CD14-positive monocyte (primary cell): ENCODE results near the gene HNF4A. TPM values are rescaled to one million over a fixed set of nuclear protein-coding genes. Genes with fewer than 3 reads are reported as not detected.

Source experiments
- DNase-seq, 3 donors: peaks; one replicate each; pipeline ENCODE4 v3.0.0-alpha.2; 2011 to 2022
- H2AFZ ChIP-seq: 2 replicates; pipeline ENCODE4 v1.6.0; 2012; ENCODE audit warnings: mild to moderate bottlenecking, low read depth, low read length, inconsistent platforms; ENCODE audit not compliant: insufficient read depth, poor library complexity, severe bottlenecking
- H3K27ac ChIP-seq, 2 donors: 1 replicate in 1 of 2; 2 replicates in 1 of 2; pipeline ENCODE4 v1.5.1; 2012 to 2013; ENCODE audit warnings: low read length in 2 of 2, control low read depth in 1 of 2, inconsistent platforms in 1 of 2, low read depth in 1 of 2, mild to moderate bottlenecking in 1 of 2
- H3K27me3 ChIP-seq, 2 donors: one replicate each; pipeline versions ENCODE4 v1.6.0 to v1.6.1; 2011 to 2013; ENCODE audit warnings: low read length in 2 of 2; ENCODE audit not compliant: control insufficient read depth in 2 of 2, insufficient read depth in 2 of 2
- H3K36me3 ChIP-seq, 2 donors: replicated peaks in 1 of 2; 1 replicate in 1 of 2; 2 replicates in 1 of 2; pipeline versions ENCODE4 v1.5.1 to v1.6.1; 2012 to 2013; ENCODE audit warnings: low read length in 2 of 2, control low read depth in 1 of 2, inconsistent platforms in 1 of 2, mild to moderate bottlenecking in 1 of 2; ENCODE audit not compliant: insufficient read depth in 2 of 2, control insufficient read depth in 1 of 2
- H3K4me1 ChIP-seq, 2 donors: 1 replicate in 1 of 2; 2 replicates in 1 of 2; pipeline versions ENCODE4 v1.5.1 to v1.6.1; 2012 to 2013; ENCODE audit warnings: low read length in 2 of 2, control low read depth in 1 of 2, inconsistent platforms in 1 of 2, mild to moderate bottlenecking in 1 of 2, moderate library complexity in 1 of 2; ENCODE audit not compliant: insufficient read depth in 2 of 2, control insufficient read depth in 1 of 2
- H3K4me2 ChIP-seq: replicated peaks from 2 replicates; pipeline ENCODE3; 2012; ENCODE audit warnings: low read length, moderate library complexity, mild to moderate bottlenecking; ENCODE audit not compliant: poor library complexity, severe bottlenecking; ENCODE audit errors: extremely low read depth
- H3K4me3 ChIP-seq, 3 experiments: fragments of 200-600 bp in 1 of 3; sonication (generic) in 1 of 3; replicated peaks in 1 of 3; 1 replicate in 2 of 3; 2 replicates in 1 of 3; pipeline ENCODE4 v1.5.1; 2011 to 2013; ENCODE audit warnings: low read length in 3 of 3, mild to moderate bottlenecking in 3 of 3, control low read depth in 2 of 3, low read depth in 2 of 3, inconsistent platforms in 1 of 3, moderate library complexity in 1 of 3
- H3K79me2 ChIP-seq: 2 replicates; pipeline ENCODE4 v1.6.0; 2012; ENCODE audit warnings: mild to moderate bottlenecking, control low read depth, inconsistent platforms, low read length, moderate library complexity; ENCODE audit not compliant: insufficient read depth
- H3K9ac ChIP-seq: 2 replicates; pipeline ENCODE4 v1.6.0; 2017; ENCODE audit warnings: low read length, mild to moderate bottlenecking; ENCODE audit not compliant: insufficient read depth, poor library complexity, severe bottlenecking
- H3K9me3 ChIP-seq, 2 donors: replicated peaks in 1 of 2; 1 replicate in 1 of 2; 2 replicates in 1 of 2; pipeline versions ENCODE4 v1.5.1 to v1.6.1; 2012 to 2013; ENCODE audit warnings: low read length in 2 of 2, control low read depth in 1 of 2; ENCODE audit not compliant: control insufficient read depth in 1 of 2, insufficient read depth in 1 of 2
- H4K20me1 ChIP-seq: 2 replicates; pipeline ENCODE4 v1.6.0; 2012; ENCODE audit warnings: mild to moderate bottlenecking, low read length, control low read depth, moderate library complexity; ENCODE audit not compliant: insufficient read depth
- H3K27ac Mint-ChIP-seq, 7 donors: one replicate each; pipeline ENCODE4 v1.8.0; 2020; ENCODE audit warnings: mild to moderate bottlenecking in 7 of 7, mixed read lengths in 7 of 7, moderate library complexity in 6 of 7, inconsistent platforms in 2 of 7
- H3K27me3 Mint-ChIP-seq, 3 donors: one replicate each; pipeline ENCODE4 v1.8.0; 2021 to 2022; ENCODE audit warnings: low read depth in 3 of 3, mild to moderate bottlenecking in 3 of 3, mixed read lengths in 3 of 3, moderate library complexity in 3 of 3, inconsistent platforms in 1 of 3
- H3K36me3 Mint-ChIP-seq, 2 donors: one replicate each; pipeline ENCODE4 v1.8.0; 2020; ENCODE audit warnings: mixed read lengths in 2 of 2, inconsistent platforms in 1 of 2, mild to moderate bottlenecking in 1 of 2
- H3K4me1 Mint-ChIP-seq: one replicate; pipeline ENCODE4 v1.8.0; 2020; ENCODE audit warnings: mild to moderate bottlenecking, mixed read lengths
- H3K4me3 Mint-ChIP-seq, 2 donors: one replicate each; pipeline ENCODE4 v1.8.0; 2020; ENCODE audit warnings: mild to moderate bottlenecking in 2 of 2, mixed read lengths in 2 of 2, moderate library complexity in 1 of 2
- H3K9me3 Mint-ChIP-seq, 7 donors: one replicate each; pipeline ENCODE4 v1.8.0; 2020 to 2022; ENCODE audit warnings: mixed read lengths in 7 of 7, mild to moderate bottlenecking in 6 of 7, moderate library complexity in 6 of 7, inconsistent platforms in 2 of 7
- CTCF ChIP-seq: fragments of 200-600 bp; IDR thresholded peaks from one replicate; pipeline ENCODE4 v1.8.0; 2022; ENCODE audit warnings: antibody characterized with exemption, mild to moderate bottlenecking
- WGBS: methylation state at CpG from one replicate; pipeline ENCODE4 v1.1.5; 2013; ENCODE audit warnings: missing lambda C conversion rate; ENCODE audit not compliant: insufficient coverage; 5-methylcytosine and 5-hydroxymethylcytosine counted together
- intact Hi-C, 2 donors: fragments of 100-400 bp; cut with micrococcal nuclease; formaldehyde crosslinking; loops; one replicate each; pipeline versions ENCODE4 v1.15.0 to v1.15.1; 2023
- polyA plus RNA-seq, 3 donors: library from polyadenylated mRNA; depleted of rRNA in 1 of 3; unstranded in 2 of 3; stranded (reverse) in 1 of 3; fragments of 300-500 nt in 2 of 3; fragments of >200 nt in 1 of 3; fragmentation: Illumina TruSeq in 2 of 3; gene quantifications; 1 replicate in 2 of 3; 2 replicates in 1 of 3; pipeline ENCODE4 v1.2.3, GENCODE V29; 2012 to 2021

Gene HNF4A
- polyA plus RNA-seq, 3 donors = not detected

GRCh38 chr20:44360221-44360620 lies 4.7 kb downstream of the HNF4A start:
- Histone ChIP-seq H3K36me3 (no peaks in the 10 kb centered on the region), H3K4me2 (no peak overlapping the region), H3K79me2 (no peaks in the 10 kb centered on the region), H3K27me3 (no peaks in the 10 kb centered on the region), H3K27ac (no peak overlapping the region), H4K20me1 (no peaks in the 10 kb centered on the region), H3K4me3 (no peak overlapping the region), H2AFZ (no peak overlapping the region), H3K9ac (no peak overlapping the region), H3K9me3 (no peaks in the 10 kb centered on the region), H3K4me1 (no peaks in the 10 kb centered on the region)
- H3K27me3 Mint-ChIP-seq = peaks cover 10 to 16% (median 11%) of the 10 kb centered on the region in 3 donors
- no peak overlapping the region for H3K27ac Mint-ChIP-seq
- H3K4me1 Mint-ChIP-seq = no peaks in the 10 kb centered on the region
- no peaks in the 10 kb centered on the region for H3K36me3 Mint-ChIP-seq
- intact Hi-C loops = no loop called here
- H3K4me3 Mint-ChIP-seq = no peak overlapping the region
- no peak for TF ChIP-seq CTCF
- DNase-seq = no peak
- no peaks in the 10 kb centered on the region for H3K9me3 Mint-ChIP-seq

DNA sequence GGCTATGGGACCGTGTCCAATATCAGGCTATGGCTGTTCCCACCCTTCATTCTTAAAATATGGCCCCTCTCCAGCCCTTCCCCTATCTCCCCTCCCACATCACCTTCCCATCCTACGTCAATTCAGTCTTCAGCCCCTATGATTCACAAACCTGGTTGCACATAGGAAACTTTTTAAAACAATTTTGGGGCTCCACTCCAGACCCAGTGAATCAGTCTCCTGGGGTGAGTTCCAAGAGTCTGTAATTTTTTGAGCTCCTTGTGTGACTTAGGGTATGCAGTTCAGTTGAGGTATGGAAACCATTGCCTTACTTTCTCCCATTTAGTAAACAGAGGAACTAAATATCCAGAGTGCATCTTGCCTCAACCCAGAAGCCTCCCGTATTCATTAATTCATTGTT lies 5.5 kb downstream of the HNF4A start:
- WGBS = 100% methylated on average over 1 of the region's 3 CpGs
- no peak for TF ChIP-seq CTCF
- DNase-seq = no peak
- Histone ChIP-seq H3K36me3 (no peaks in the 10 kb centered on the region), H3K4me1 (no peaks in the 10 kb centered on the region), H3K9me3 (no peaks in the 10 kb centered on the region), H4K20me1 (no peaks in the 10 kb centered on the region), H2AFZ (no peak overlapping the region), H3K79me2 (no peaks in the 10 kb centered on the region), H3K9ac (no peak overlapping the region), H3K27ac (no peak overlapping the region), H3K4me3 (no peak overlapping the region), H3K27me3 (no peaks in the 10 kb centered on the region), H3K4me2 (no peak overlapping the region)
- Mint-ChIP-seq H3K9me3 (no peaks in the 10 kb centered on the region), H3K27ac (no peak overlapping the region), H3K36me3 (no peaks in the 10 kb centered on the region), H3K4me1 (no peaks in the 10 kb centered on the region), H3K4me3 (no peak overlapping the region), H3K27me3 (peaks cover 10 to 16% (median 12%) of the 10 kb centered on the region in 3 donors)
- intact Hi-C loops = no loop called here
